ENCODE measurements around the gene TBCB.

TBCB gene

DNA sequence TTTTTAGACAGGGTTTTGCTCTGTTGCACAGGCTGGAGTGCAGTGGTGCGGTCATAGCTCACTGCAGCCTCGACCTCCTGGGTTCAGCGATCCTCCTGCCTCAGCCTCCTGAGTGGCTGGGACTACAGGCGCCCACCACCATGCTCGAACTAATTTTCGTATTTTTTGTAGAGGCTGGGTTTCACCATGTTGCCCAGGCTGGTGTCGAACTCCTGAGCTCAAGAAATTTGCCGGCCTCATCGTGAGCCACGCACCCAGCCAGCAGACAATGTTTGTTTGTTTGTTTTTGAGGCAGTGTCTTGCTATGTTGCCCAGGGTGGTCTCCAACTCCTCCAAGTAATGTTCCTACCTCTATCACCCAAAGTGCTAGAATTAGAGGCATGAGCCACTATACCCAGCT lies 37.9 kb downstream of the TBCB start:
- Histone ChIP-seq H3K4me3 (ENCODE audit: insufficient read depth, low read length, poor library complexity, severe bottlenecking) (no peak overlapping the region), H3K4me2 (ENCODE audit: low read depth, low read length, poor library complexity, severe bottlenecking) (no peak overlapping the region), H3K36me3 (ENCODE audit: low read length) (no peaks in the 10 kb centered on the region), H3F3A (ENCODE audit: insufficient read depth) (no peaks in the 10 kb centered on the region), H3K9ac (ENCODE audit: low read length) (no peak overlapping the region), H4K20me1 (ENCODE audit: low read depth, low read length) (no peaks in the 10 kb centered on the region), H3K9me2 (replicated peaks; ENCODE audit: insufficient read depth, low read length) (no peaks in the 10 kb centered on the region), H3K79me2 (ENCODE audit: insufficient read depth, low read length) (no peaks in the 10 kb centered on the region), H2AFZ (ENCODE audit: low read depth, low read length, severe bottlenecking) (no peak overlapping the region), H3K27ac (ENCODE audit: low read depth, low read length) (no peak overlapping the region), H3K27me3 (ENCODE audit: low read length) (no peaks in the 10 kb centered on the region), H3K9me3 (ENCODE audit: insufficient read depth, low read length) (no peaks in the 10 kb centered on the region)
- TF ChIP-seq EZH2phosphoT487 (conservative IDR thresholded peaks at IDR 0.05; ENCODE audit: low read length), result no peak
- TF ChIP-seq, protein P1, sequence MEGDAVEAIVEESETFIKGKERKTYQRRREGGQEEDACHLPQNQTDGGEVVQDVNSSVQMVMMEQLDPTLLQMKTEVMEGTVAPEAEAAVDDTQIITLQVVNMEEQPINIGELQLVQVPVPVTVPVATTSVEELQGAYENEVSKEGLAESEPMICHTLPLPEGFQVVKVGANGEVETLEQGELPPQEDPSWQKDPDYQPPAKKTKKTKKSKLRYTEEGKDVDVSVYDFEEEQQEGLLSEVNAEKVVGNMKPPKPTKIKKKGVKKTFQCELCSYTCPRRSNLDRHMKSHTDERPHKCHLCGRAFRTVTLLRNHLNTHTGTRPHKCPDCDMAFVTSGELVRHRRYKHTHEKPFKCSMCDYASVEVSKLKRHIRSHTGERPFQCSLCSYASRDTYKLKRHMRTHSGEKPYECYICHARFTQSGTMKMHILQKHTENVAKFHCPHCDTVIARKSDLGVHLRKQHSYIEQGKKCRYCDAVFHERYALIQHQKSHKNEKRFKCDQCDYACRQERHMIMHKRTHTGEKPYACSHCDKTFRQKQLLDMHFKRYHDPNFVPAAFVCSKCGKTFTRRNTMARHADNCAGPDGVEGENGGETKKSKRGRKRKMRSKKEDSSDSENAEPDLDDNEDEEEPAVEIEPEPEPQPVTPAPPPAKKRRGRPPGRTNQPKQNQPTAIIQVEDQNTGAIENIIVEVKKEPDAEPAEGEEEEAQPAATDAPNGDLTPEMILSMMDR (IDR thresholded peaks at IDR 0.05; ENCODE audit: insufficient read depth, low read length, poor library complexity, severe bottlenecking), result no peak

DNA sequence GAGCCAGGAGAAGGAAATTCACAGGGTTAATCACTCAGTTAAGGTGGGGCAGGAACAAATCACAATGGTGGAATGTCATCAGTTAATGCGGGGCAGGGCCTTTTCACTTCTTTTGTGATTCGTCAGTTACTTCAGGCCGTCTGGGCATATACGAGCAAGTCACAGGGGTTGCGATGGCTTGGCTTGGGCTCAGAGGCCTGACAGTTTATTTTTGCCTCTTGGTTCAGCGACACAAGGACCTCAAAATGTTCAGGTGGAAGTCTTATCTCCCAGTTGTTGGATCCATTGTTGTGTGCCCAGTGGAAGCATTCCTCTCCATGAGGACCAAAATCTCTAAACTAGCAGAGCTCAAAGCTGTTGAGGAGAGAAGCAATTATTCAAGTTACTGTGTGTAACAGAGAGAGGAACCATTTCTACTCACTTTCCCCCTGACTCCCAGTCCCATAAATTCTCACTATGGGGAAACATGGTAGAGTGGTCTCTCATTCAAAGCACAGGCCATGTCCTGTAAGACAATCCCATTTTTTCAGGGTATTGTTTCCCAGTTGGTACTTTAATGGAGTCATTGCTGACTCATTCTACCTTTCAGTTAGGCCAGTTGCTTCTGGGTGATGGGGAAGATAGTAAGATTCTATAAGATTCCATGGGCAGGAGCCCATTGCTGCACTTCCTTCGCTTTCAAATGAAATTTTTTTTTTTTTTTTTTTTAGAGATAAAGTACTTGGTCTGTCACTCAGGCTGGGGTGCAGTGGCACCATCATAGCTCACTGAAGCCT lies 45.7 kb downstream of the TBCB start:
- H2AFZ ChIP-seq (ENCODE audit: low read depth, low read length, severe bottlenecking), result no peak overlapping the region
- no peaks in the 10 kb centered on the region for H3K79me2 ChIP-seq (ENCODE audit: insufficient read depth, low read length)
- H3K36me3 ChIP-seq (ENCODE audit: low read length), result no peaks in the 10 kb centered on the region
- no peaks in the 10 kb centered on the region for H4K20me1 ChIP-seq (ENCODE audit: low read depth, low read length)
- TF ChIP-seq, protein P1 (IDR thresholded peaks at IDR 0.05; ENCODE audit: insufficient read depth, low read length, poor library complexity, severe bottlenecking), result no peak
- no peak for TF ChIP-seq EZH2phosphoT487 (conservative IDR thresholded peaks at IDR 0.05; ENCODE audit: low read length)
- no peak overlapping the region for H3K9ac ChIP-seq (ENCODE audit: low read length)
- H3K27me3 ChIP-seq (ENCODE audit: low read length), result no peaks in the 10 kb centered on the region
- no peak overlapping the region for H3K4me2 ChIP-seq (ENCODE audit: low read depth, low read length, poor library complexity, severe bottlenecking)
- no peaks in the 10 kb centered on the region for H3K9me2 ChIP-seq (replicated peaks; ENCODE audit: insufficient read depth, low read length)
- H3F3A ChIP-seq (ENCODE audit: insufficient read depth), result no peaks in the 10 kb centered on the region
- no peak overlapping the region for H3K4me3 ChIP-seq (ENCODE audit: insufficient read depth, low read length, poor library complexity, severe bottlenecking)
- no peaks in the 10 kb centered on the region for H3K9me3 ChIP-seq (ENCODE audit: insufficient read depth, low read length)
- H3K27ac ChIP-seq (ENCODE audit: low read depth, low read length), result no peak overlapping the region

DNA sequence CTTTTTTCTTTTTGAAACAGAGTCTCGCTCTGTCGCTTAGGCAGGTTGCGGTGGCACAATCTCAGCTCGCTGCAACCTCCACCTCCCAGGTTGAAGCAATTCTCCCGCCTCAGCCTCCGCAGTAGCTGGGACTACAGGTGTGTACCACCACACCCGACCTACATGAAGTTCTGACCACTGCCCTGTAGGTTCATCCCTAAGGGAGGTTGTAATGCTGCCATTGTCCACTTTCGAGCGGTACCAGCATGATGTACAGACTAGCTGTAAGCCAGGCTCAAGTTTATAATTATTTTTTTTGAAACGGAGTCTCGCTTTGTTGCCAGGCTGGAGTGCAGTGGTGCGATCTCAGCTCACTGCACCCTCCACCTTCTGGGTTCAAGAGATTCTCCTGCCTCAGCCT lies 48.5 kb downstream of the TBCB start:
- no peak overlapping the region for H3K9ac ChIP-seq (ENCODE audit: low read length)
- H3F3A ChIP-seq (ENCODE audit: insufficient read depth), result no peaks in the 10 kb centered on the region
- H3K9me3 ChIP-seq (ENCODE audit: insufficient read depth, low read length), result no peaks in the 10 kb centered on the region
- H2AFZ ChIP-seq (ENCODE audit: low read depth, low read length, severe bottlenecking), result no peak overlapping the region
- no peaks in the 10 kb centered on the region for H3K9me2 ChIP-seq (replicated peaks; ENCODE audit: insufficient read depth, low read length)
- no peak overlapping the region for H3K4me3 ChIP-seq (ENCODE audit: insufficient read depth, low read length, poor library complexity, severe bottlenecking)
- H3K27me3 ChIP-seq (ENCODE audit: low read length), result no peaks in the 10 kb centered on the region
- no peaks in the 10 kb centered on the region for H4K20me1 ChIP-seq (ENCODE audit: low read depth, low read length)
- no peak overlapping the region for H3K27ac ChIP-seq (ENCODE audit: low read depth, low read length)
- TF ChIP-seq, protein P1 (IDR thresholded peaks at IDR 0.05; ENCODE audit: insufficient read depth, low read length, poor library complexity, severe bottlenecking), result no peak
- no peak for TF ChIP-seq EZH2phosphoT487 (conservative IDR thresholded peaks at IDR 0.05; ENCODE audit: low read length)
- no peak overlapping the region for H3K4me2 ChIP-seq (ENCODE audit: low read depth, low read length, poor library complexity, severe bottlenecking)
- H3K79me2 ChIP-seq (ENCODE audit: insufficient read depth, low read length), result no peaks in the 10 kb centered on the region
- no peaks in the 10 kb centered on the region for H3K36me3 ChIP-seq (ENCODE audit: low read length)

All from SU-DHL-6 (cell line).